HFF-Myc (cell line): ENCODE data around the gene PHLPP1.

Source experiments
- DNase-seq: peaks from one replicate; pipeline ENCODE4 v3.0.0-alpha.2; 2011; ENCODE audit warnings: low read depth; ENCODE audit errors: extremely low read depth
- H3K4me3 ChIP-seq: replicated peaks from 2 replicates; pipeline ENCODE4 v1.5.1; 2011; ENCODE audit warnings: low read depth, mild to moderate bottlenecking, control low read depth, low read length
- CTCF ChIP-seq: IDR thresholded peaks from 2 replicates; pipeline ENCODE4 v1.5.1; 2012; ENCODE audit warnings: mild to moderate bottlenecking, low read depth, low read length, control low read depth; ENCODE audit errors: missing control alignments

Gene PHLPP1

GRCh38 chr18:62948788-62949187 is 233.4 kb downstream of the PHLPP1 start:
- no peak overlapping the region for H3K4me3 ChIP-seq
- no peak for TF ChIP-seq CTCF
- DNase-seq = no peak

- no peak for DNase-seq
- no peak overlapping the region for H3K4me3 ChIP-seq
- no peak for TF ChIP-seq CTCF
These were observed 234.9 kb downstream of the PHLPP1 start for GRCh38 chr18:62950246-62950645.

DNA sequence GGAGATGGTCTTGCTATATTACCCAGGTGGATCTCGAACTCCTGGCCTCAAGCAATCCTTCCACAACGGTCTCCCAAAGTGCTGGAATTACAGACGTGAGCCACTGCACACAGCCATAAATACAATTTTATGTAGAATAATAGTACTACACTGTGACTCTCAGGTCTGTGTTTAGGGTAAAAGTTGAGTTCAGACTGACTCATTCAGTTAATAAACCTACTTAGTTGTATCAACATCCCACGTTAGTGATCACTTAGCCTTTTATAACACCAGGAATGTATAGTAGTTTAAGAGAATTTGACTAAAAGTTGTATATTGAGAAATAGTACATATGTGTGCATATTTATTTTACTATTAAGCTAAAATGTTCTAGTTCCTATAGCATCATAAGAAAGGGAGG is 237.5 kb downstream of the PHLPP1 start:
- TF ChIP-seq CTCF = no peak
- no peak overlapping the region for H3K4me3 ChIP-seq
- DNase-seq = no peak

DNA sequence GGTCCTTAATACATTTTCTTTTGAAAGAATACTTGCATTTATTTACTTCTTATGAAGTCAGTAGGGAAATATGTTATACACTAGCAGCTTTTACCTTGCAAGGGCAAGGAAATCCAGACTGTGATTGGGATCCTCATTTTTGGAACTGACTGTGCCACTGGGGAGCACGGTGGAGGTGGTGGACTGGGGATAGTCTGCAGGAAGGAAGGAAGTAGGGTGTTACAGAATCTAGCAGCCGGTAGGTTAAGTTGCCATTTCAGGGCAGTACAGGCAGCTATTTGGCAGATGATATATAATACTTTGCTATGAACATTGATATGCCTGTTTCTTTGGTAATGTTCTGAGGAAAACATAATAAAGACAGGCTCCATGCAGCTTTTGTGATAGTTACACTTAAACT is 238.3 kb downstream of the PHLPP1 start:
- TF ChIP-seq CTCF = no peak
- DNase-seq = no peak
- no peak overlapping the region for H3K4me3 ChIP-seq

GRCh38 chr18:62954366-62954765 is 239.0 kb downstream of the PHLPP1 start:
- H3K4me3 ChIP-seq = no peak overlapping the region
- no peak for DNase-seq
- TF ChIP-seq CTCF = no peak

DNA sequence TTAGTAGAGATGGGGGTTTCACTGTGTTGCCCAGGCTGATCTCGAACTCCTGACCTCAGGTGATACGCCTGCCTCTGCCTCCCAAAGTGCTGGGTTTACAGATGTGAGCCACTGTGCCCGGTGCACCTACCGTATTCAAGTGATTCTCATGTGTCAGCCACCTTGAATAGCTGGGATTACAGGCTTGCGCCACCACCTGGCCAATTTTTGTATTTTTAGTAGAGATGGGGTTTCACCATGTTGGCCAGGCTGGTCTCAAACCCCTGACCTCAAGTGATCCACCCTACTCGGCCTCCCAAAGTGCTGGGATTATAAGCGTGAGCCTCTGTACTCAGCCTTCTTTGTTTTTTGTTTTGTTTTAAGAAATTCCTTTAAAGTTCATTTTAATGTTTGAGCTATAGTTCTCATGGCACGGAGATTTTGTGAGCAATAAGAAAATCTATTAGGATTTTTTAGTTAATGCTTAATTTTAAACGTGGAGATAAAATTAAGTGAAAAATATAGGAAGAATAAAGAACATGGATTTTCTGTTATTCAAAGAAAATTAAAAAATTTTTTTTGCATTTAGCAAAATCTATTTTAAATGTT is 242.6 kb downstream of the PHLPP1 start:
- H3K4me3 ChIP-seq = no peak overlapping the region
- no peak for DNase-seq
- peak; percentile 34 for TF ChIP-seq CTCF

GRCh38 chr18:62959481-62959880 is 244.1 kb downstream of the PHLPP1 start:
- no peak for TF ChIP-seq CTCF
- DNase-seq = no peak

More at GRCh38 chr18:62959481-62959880, 244.1 kb downstream of the PHLPP1 start:
- H3K4me3 ChIP-seq = no peak overlapping the region
